ENCODE measurements around the gene FZD2.
"Not testable (repeated sequence)": the region's sequence is repeated elsewhere in the genome, so short reads cannot be mapped to it uniquely, and the experiment has no call there.

The FZD2 gene

DNA sequence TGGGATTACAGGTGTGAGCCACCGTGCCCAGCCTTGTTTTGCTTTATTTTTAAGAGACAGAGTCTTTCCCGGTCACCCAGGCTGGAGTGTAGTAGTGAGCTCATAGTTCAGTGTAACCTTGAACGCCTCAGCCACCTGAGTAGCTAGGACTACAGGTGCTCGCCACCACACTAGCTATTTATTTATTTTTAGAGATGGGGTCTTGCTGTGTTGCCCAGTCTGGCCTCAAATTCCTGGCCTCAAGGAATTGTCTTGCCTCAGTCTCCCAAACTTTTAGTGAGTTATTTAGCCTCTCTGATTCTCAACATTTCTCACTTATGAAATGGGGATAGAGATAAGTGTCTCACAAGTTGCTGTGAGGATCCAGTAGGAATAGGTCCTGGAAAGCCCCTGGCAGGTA lies 21.7 kb downstream of the FZD2 start:
- Histone ChIP-seq H3K36me3 (replicated peaks) (no peaks in the 10 kb centered on the region), H3K4me3 (ENCODE audit: low read depth, low read length) (no peak overlapping the region), H3K27ac (no peak overlapping the region), H3K27me3 (replicated peaks) (no peaks in the 10 kb centered on the region)
- TF ChIP-seq, protein P1, sequence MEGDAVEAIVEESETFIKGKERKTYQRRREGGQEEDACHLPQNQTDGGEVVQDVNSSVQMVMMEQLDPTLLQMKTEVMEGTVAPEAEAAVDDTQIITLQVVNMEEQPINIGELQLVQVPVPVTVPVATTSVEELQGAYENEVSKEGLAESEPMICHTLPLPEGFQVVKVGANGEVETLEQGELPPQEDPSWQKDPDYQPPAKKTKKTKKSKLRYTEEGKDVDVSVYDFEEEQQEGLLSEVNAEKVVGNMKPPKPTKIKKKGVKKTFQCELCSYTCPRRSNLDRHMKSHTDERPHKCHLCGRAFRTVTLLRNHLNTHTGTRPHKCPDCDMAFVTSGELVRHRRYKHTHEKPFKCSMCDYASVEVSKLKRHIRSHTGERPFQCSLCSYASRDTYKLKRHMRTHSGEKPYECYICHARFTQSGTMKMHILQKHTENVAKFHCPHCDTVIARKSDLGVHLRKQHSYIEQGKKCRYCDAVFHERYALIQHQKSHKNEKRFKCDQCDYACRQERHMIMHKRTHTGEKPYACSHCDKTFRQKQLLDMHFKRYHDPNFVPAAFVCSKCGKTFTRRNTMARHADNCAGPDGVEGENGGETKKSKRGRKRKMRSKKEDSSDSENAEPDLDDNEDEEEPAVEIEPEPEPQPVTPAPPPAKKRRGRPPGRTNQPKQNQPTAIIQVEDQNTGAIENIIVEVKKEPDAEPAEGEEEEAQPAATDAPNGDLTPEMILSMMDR (IDR thresholded peaks at IDR 0.05; ENCODE audit: low read depth, low read length, missing control alignments): no peak
- in situ Hi-C loops (cut with HindIII; ENCODE audit: low pct_ligation_motif_present, low sequenced_read_pairs): no loop called here
- no peak for DNase-seq

GRCh38 chr17:44581868-44582267 lies 24.6 kb downstream of the FZD2 start:
- H3K4me3 ChIP-seq (ENCODE audit: low read depth, low read length): no peak overlapping the region
- H3K27ac ChIP-seq: no peak overlapping the region
- in situ Hi-C loops (cut with HindIII; ENCODE audit: low pct_ligation_motif_present, low sequenced_read_pairs): no loop called here
- no peak for DNase-seq
- no peaks in the 10 kb centered on the region for H3K36me3 ChIP-seq (replicated peaks)
- no peaks in the 10 kb centered on the region for H3K27me3 ChIP-seq (replicated peaks)
- TF ChIP-seq, protein P1 (IDR thresholded peaks at IDR 0.05; ENCODE audit: low read depth, low read length, missing control alignments): peak; percentile 49

DNA sequence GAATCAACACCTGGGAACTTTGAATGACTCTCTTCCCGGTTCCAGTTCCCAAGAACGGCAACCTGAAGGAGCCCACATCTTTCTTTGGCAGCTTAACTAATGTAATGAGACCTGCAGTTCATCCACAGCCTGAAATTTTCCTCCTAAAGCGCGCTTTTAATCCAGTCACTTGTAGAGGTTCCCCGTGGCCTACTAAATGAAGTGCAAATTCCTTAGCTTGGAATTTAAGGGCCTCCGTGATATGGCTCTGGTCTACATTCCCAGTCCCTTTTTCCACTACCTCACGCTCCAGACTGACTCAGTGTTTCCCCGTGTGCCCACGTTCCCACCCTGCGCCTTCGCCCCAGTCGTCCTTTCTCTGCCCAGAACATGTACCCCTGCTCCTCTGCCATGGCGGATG lies 27.2 kb downstream of the FZD2 start:
- no peak for DNase-seq
- TF ChIP-seq, protein P1 (IDR thresholded peaks at IDR 0.05; ENCODE audit: low read depth, low read length, missing control alignments): no peak
- Histone ChIP-seq H3K36me3 (replicated peaks) (no peaks in the 10 kb centered on the region), H3K27ac (no peak overlapping the region), H3K4me3 (ENCODE audit: low read depth, low read length) (no peak overlapping the region), H3K27me3 (replicated peaks) (no peaks in the 10 kb centered on the region)
- in situ Hi-C loops (cut with HindIII; ENCODE audit: low pct_ligation_motif_present, low sequenced_read_pairs): no loop called here

- no peak for DNase-seq
- TF ChIP-seq, protein P1 (IDR thresholded peaks at IDR 0.05; ENCODE audit: low read depth, low read length, missing control alignments): no peak
- Histone ChIP-seq H3K27ac (no peak overlapping the region), H3K4me3 (ENCODE audit: low read depth, low read length) (no peak overlapping the region), H3K36me3 (replicated peaks) (no peaks in the 10 kb centered on the region), H3K27me3 (replicated peaks) (no peaks in the 10 kb centered on the region)
- in situ Hi-C loops (cut with HindIII; ENCODE audit: low pct_ligation_motif_present, low sequenced_read_pairs): no loop called here
Measured at GRCh38 chr17:44585315-44585714, 28.0 kb downstream of the FZD2 start.

DNA sequence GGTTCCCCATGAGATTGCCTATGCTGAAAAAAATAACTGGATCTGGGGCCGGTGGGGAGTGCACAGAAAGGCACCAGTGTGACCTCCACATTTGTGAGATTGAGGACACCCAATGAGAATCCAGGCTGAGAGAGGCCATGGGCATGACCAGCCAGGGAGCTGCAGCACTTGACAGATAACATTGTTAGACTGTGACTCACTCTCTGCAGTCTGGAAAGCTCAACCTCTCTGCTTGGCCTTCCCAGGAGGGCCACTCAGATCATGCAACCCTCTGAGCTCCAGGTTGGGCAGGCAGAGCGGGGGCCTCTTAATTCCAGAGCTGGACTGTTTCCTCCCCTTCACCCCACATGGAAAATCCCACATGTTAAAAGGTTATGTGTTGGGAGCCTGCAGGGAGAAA lies 30.1 kb downstream of the FZD2 start:
- Histone ChIP-seq H3K27me3 (replicated peaks) (no peaks in the 10 kb centered on the region), H3K36me3 (replicated peaks) (no peaks in the 10 kb centered on the region), H3K4me3 (ENCODE audit: low read depth, low read length) (no peak overlapping the region), H3K27ac (peak overlapping the region; percentile 81)
- in situ Hi-C loops (cut with HindIII; ENCODE audit: low pct_ligation_motif_present, low sequenced_read_pairs): no loop called here
- DNase-seq: peak; percentile 96
- TF ChIP-seq, protein P1 (IDR thresholded peaks at IDR 0.05; ENCODE audit: low read depth, low read length, missing control alignments): no peak

- TF ChIP-seq, protein P1 (IDR thresholded peaks at IDR 0.05; ENCODE audit: low read depth, low read length, missing control alignments): no peak
- no peak for DNase-seq
- Histone ChIP-seq H3K27me3 (replicated peaks) (no peaks in the 10 kb centered on the region), H3K27ac (no peak overlapping the region), H3K4me3 (ENCODE audit: low read depth, low read length) (no peak overlapping the region), H3K36me3 (replicated peaks) (no peaks in the 10 kb centered on the region)
- in situ Hi-C loops (cut with HindIII; ENCODE audit: low pct_ligation_motif_present, low sequenced_read_pairs): no loop called here
Measured at GRCh38 chr17:44589316-44590071, 32.2 kb downstream of the FZD2 start.

DNA sequence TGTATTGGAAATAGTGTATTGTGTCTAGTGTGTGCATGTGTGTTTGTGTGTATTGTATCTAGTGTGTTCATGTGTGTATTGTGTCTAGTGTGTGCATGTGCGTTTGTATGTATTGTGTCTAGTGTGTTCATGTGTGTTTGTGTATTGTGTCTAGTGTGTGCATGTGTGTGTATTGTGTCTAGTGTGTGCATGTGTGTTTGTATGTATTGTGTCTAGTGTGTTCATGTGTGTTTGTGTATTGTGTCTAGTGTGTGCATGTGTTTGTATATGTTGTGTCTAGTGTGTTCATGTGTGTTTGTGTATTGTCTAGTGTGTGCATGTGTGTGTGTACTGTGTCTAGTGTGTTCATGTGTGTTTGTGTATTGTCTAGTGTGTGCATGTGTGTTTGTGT lies 32.8 kb downstream of the FZD2 start:
- H3K36me3 ChIP-seq (replicated peaks); in situ Hi-C loops (cut with HindIII; ENCODE audit: low pct_ligation_motif_present, low sequenced_read_pairs); DNase-seq; H3K27me3 ChIP-seq (replicated peaks); H3K27ac ChIP-seq; H3K4me3 ChIP-seq (ENCODE audit: low read depth, low read length): not testable (repeated sequence)

DNA sequence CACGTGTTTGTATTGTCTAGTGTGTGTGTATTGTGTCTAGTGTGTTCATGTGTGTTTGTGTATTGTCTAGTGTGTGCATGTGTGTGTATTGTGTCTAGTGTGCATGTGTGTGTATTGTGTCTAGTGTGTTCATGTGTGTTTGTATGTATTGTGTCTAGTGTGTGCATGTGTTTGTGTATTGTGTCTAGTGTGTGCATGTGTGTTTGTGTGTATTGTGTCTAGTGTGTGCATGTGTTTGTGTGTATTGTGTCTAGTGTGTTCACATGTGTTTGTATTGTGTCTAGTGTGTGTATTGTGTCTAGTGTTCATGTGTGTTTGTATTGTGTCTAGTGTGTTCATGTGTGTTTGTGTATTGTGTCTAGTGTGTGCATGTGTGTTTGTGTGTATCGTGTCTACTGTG lies 33.5 kb downstream of the FZD2 start:
- in situ Hi-C loops (cut with HindIII; ENCODE audit: low pct_ligation_motif_present, low sequenced_read_pairs): not testable (repeated sequence)

More for the DNA sequence above, 33.5 kb downstream of the FZD2 start:
- H3K27ac ChIP-seq; H3K36me3 ChIP-seq (replicated peaks); H3K27me3 ChIP-seq (replicated peaks); H3K4me3 ChIP-seq (ENCODE audit: low read depth, low read length); DNase-seq: not testable (repeated sequence)
